PC-3 (cell line): ENCODE data around the gene DRGX.

Experiments used
- CTCF ChIP-seq: fragments of 300-600 bp; sonication (generic); conservative IDR thresholded peaks from 2 replicates; pipeline ENCODE4 v1.5.1; 2017; ENCODE audit warnings: antibody characterized with exemption, low read depth, mild to moderate bottlenecking, low read length
- EZH2 ChIP-seq: fragments of 300-600 bp; sonication (generic); IDR thresholded peaks from one replicate; pipeline ENCODE4 v1.6.1; 2017; ENCODE audit warnings: antibody characterized with exemption, mild to moderate bottlenecking, low read length; ENCODE audit not compliant: unreplicated experiment
- EZH2phosphoT487 ChIP-seq: fragments of 300-600 bp; sonication (generic); IDR thresholded peaks from 2 replicates; pipeline ENCODE4 v1.6.1; 2018; ENCODE audit warnings: mild to moderate bottlenecking, antibody characterized with exemption, low read length, borderline replicate concordance

- no peak for TF ChIP-seq CTCF
- TF ChIP-seq EZH2: no peak
- TF ChIP-seq EZH2phosphoT487: no peak
Observed at GRCh38 chr10:49431426-49431825, 35.5 kb upstream of the DRGX start.
